Activated CD4-positive, alpha-beta T cell treated with anti-CD3 and anti-CD28 coated beads for 1 hour (primary cell): ENCODE data around the gene LOXL1.

ENCODE experiments used
- DNase-seq: peaks from one replicate; pipeline ENCODE4 v3.0.0-alpha.2; 2020

LOXL1 gene

DNA sequence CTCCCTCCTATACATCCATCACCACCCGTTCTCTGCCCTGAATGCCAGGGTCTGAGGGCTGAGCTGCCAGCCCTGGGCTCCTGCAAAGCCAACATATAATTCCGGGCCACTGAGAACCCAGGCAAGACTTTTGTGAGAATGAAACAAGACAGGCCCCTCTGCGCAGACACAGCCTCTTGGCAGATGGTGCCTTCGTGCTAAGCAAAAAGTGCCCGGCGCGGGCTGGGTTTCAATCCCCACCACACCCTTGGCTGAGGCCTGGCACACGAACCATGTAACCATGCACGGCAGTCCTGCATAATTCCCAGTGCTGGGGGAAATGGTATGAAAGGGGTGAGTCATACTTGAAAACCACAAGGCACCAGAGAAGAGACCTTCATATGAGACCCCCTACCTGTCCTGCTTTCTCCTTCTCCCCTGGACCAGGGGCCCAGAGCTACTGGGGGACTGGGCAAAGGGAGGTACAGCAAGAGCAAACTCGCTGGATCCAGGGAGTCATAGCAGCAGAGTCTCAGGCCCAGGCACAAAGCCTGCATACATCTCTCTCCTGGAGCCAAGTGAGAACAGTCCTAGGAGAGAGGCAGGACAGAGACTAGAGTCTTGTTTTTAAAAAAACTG, 26.1 kb upstream of the LOXL1 start:
- no peak for DNase-seq

DNA sequence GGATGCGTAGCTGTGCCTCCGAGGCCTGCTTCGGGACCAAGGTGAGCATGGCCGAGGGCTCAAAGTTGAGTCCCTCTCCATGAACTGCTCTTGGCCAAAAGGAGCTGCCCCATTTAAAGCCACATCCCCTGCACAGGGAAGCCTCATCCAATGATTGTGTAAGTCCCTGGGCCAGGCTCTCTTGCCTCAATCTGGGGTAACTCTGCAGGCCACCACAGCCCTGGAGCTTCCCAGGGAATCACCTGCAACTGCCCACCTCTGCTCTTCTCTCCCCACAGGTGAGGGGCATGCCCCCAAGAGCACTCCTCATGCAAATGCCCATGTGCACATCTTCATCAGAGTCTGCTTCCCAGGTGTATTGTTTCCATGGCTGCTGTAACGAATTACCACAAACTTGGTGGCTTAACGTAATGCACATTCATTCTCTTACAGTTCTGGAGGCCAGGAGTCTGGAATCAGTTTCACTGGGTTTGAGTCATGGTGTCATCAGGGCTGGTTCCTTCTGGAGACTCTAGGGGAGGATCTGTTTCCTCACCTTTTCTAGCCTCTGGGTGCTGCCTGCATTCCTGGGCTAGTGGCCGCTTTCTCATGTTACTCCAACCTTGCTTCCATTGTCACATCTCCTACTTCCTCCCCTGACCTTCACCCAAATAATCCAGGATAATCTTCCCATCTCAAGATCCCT, 25.0 kb upstream of the LOXL1 start:
- DNase-seq: no peak

DNA sequence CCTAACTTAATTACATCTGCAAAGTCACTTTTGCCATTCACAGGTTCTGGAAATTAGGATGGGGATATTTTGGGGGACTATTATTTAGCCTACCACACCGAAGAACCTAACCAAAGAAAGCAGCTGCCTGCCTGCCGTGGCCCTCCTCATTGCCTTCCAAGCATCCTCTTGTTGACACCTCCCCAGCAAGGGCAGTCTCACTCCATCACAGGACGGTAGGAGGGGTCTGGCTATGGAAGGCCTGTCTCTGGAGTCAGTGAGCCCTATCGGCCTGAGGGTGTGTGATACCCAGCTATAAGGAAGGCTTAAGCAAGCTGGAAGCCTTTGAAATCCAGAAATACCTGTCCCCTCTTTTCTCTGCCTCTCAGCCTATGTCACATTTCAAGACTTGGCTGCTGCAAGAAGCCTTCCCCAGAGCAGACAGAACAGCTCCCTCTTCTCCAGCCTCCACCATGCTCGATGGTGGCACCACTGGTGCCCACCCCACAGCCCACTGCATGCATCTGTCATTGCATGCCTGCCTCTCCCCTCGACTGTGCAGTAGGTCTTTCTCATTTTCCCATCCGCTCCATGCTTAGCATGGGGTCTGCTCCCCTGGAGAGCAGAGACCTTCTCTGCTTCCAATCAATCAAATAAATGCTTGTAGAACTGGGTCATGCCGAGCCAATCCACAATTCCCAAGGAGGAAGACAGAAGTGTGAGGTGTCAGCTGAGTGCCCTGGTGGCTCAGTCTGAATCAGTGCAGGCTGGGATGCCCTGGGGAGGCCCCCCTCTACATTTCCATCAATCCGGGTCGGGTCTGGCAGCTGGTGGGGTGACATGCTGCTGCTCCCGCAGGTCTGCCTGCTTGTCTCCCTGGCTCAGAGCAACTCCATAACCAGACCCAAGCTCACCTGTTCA, 23.9 kb upstream of the LOXL1 start:
- no peak for DNase-seq

DNA sequence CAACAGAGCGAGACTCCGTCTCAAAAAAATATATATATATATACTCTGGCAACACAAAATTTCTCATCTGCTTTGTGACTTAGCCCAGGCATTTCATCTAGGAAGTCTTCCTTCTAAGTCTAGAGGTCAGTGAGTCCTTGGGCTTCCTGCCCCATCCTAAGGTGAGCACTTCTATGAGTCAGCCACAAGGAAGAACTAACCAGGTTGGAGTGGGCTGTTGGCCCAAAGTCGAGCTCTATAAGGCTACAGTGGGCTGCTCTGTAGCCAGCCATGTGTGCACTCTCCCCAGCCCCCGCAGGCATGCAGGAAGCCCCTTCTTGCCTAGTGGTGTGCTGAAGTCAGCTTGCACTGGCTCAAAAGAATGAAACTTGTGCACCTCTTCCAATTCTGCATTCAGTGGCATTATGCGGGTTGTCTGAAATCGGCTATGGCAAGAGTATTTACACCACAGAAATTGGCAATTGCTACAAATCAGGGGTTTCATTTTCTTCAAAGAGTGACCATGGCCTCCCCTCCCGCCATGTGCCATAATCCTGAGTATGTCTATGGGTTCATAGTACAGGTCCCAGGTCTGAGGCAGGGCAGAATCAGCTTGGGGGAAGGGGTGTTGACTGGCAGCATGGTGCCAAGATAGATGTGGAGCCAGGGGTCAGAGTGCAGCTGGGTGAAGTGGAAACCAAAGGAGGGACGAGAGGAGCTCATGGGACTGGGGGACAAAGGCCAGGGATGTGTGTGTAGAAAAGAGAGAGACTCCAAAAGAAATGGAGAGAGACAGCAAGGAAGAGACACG, 22.0 kb upstream of the LOXL1 start:
- no peak for DNase-seq

DNA sequence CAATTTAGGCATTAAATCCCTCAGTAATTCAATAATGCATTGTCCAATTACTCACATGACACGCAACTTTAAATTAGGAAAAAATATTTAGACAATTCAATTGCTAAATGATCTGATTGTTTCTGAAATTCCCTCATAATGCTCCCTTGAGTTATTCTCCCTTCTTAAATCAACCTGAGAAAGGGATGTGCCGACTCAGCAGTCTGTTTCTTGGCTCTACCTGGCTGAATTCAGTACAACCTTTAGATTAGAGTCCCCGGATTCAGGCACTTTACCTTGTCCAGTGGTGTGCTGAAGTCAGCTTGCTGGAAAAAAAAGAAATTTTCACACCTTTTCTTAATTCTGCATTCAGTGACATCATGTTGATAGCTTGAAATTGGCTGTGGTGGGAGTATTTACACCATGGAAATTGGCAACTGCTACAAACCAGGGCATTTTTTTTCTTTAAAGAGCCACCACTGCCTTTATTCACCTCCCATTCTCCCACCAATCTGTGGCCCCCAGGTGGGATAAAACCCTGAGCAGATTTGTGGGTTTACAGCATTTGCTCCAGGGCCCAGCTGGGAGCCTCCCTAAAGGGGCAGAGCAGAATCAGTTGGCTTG, 20.9 kb upstream of the LOXL1 start:
- no peak for DNase-seq

DNA sequence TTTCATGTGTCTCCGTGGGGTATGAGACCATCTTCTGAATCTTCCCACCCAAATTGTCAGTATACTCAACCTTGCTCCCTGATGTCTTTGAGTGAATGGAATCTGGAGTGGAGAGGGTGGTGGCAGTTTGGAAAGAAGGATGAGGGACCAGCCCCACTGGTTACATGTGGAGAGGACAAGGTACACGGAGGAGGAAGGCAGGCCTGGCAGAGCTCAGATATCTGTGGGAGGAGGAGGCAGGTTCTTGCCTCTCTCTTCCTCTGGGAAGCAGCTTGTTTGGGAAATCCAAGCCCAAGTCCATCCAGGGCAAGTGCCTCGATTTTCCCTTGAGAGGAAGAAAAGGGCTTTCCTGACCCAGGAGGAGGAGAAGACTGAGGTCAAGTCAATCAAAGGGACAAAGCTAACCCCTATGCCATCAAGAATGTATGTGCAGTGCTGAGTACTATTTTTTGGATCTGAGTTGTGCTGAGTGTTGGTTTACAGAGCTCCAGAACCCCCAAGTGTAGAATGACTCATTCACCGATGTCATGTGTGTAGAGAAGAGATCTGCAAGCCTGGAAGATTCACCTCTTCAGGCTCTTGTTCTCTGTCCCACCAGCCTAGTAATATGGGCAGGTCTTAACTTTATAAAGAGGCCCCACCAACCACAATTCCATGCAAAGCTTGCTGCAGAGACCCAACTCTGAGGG, 19.8 kb upstream of the LOXL1 start:
- DNase-seq: no peak

DNA sequence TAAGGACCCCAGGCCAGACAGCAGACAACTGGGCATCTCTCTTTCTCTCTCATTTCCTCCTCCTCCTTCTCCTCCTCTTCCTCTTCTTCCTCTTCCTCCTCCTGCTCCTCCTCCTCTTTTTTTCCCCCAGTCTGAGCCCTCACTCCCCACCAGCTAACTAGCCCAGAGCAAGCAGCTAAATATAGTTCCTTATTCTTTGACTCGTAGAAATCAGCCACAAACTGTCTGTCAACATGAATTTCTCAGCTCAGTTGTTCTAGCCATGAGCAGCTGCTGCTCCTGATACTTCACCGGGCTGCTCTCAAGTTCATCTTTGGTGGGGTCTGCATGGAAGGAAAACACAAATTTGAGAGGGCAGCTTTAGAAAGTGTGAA, 19.2 kb upstream of the LOXL1 start:
- DNase-seq: no peak

DNA sequence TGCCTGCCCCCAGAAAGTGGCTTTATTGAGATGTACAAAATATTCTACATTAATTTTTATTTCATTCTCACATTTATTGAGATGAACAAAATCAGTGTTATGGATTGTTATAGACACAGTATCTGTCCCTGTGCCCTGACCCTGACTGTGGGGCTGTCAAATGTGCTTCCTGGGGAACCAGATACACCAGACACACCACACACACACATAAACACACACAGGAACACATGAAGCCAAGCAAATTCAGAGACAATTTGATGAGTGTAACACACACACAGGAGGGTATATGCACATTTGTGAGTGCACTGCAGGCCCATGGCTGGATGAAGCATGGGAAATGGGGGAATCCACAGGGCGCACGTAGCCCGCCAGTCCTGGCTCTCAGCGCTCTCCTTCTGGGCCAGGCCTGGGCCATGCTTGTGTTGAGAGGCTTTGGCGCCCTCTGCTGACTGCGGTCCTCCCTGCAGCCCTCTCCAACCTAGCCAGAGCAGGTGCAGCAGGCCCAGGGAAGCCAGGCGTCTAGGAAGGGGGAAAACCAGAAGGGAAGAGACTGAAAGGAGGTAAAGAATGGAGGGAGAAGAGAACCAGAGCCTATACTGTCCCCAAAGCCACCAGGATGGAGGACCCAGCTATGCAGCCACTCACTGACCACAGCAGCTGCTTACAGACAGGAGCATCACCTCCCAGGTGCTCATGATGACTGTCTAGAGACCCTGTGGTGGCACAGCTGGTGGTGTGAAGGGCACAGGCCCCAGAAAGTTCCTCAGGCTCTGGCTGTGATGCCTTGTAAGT, 18.0 kb upstream of the LOXL1 start:
- DNase-seq: peak; percentile 57

DNA sequence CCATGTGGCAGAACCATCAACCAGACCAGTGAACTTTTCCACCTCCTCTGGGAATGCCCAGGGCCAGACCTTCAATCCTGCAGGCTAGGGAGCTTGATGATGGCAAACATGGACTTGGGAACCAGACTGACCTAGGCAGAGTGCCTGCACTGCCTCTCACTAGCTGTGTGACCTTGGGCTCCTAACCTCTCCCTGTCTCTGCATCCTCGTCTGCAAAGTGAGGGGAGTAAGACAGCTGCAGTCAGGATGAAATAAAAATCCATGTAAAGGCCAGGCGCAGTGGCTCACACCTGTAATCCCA, 17.5 kb upstream of the LOXL1 start:
- no peak for DNase-seq

DNA sequence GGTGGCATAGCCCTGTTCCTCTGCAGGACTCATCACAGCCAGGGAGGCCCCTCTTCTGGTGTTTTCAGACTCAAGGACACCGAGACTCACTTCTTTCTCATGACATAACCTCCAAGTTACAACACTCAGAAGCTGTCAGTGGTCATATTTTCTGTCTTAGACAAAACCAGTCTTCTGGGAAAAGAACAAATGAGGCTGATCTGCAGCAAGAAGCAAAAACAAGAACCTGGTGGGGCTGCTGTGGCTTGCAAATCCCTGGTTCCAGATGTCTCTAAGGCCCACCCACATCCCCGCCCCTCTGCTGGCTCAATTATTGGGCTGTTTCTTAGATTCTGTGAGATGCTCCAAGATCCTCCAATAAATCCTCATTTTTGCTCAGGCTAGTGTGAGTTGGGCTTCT, 16.6 kb upstream of the LOXL1 start:
- DNase-seq: no peak

DNA sequence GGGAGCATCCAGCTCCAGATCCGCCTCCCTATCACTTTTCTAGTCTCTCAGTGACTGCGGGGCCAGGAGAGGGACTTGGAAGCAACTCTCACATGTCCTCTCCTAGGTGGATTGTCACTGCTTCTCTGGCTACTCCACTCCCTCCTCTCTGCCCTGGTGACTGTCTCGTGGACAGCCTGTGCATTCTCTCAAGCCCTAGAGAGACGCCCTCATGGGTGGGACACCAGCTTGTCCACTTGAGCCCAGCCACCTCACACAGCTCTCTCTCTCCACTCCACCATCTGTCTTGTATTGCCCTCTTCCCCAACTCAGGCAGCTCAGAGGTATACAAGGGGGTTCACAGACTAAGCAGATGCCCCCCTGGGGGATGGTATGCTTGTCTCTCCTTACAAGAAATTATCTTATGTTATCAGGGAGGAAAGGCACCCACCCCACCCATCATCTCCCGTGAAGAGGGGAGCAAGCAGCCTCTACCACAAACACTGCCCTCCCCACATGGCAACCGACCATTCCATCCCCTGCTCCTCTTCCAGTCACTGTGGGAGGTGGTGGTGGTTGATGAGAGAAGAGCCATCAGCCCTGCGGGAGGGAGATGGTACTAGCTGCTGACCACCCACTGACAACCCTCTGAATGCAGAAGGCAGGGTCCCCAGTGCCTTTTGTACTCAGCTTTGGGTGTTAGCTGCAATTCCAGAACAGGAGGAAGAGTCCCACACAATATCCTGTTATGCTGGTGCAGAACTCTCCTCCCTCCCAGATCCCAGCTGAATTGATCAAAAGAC, 15.5 kb upstream of the LOXL1 start:
- no peak for DNase-seq

DNA sequence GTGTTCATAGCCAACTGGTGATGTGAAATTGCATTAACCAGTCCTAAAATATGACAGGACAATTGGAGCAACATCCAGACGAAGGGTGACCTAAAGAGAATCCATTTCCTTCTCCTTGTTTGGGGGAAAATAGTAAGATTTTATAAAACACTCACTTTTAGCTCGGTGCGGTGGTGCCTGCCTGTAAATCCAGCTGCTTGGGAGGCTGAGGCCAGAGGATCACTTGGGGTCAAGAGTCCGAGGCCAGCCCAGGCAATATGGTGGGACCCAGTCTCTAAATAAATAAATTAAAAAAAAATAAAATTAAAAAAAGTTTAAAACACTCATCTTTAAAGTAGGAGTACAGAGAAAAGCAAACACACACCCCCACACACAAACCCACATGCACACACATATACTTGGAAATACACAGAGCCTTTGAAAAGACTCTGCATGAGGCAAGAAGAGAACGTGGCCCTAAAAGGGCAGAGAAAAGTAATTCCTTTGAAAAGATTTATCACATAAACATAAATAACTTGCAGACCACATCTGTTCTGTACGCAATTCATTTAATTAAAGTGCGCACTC, 14.1 kb upstream of the LOXL1 start:
- DNase-seq: no peak

DNA sequence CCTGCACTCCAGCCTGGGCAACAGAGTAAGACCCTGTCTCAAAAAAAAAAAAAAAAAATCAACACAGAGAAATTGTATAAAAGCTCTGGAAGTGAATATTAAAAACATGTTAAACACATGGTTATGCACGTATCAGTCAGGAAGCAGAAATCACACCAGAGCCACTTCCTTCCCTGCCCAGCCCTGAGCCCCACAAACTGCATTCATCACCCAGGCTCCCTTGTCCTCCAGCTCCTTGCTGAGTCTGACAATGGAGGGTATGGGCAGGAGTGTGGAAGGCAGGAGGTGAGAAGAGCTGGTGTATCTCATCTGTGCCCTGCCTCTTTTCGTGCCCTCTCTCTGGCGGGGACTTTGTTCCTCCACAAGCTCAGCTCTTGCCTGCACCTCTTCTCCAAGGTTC, 12.1 kb upstream of the LOXL1 start:
- no peak for DNase-seq

DNA sequence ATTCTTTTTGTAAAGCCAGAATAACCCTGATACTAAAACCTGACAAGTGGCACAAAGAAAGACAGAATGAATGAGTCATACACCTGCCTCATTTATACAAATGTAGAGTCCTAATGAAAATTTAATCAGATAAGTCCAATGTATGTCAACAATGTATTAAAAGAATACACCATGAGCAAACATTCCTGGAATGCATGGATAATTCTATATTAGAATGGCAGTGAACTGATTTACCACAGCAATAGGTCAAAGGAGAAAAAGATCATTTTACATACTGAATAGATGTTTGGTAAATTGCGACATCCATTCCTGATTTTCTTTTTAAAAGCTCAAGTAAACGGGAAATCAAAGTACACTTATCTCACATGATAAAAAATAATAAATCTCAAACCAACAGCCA, 11.2 kb upstream of the LOXL1 start:
- no peak for DNase-seq

DNA sequence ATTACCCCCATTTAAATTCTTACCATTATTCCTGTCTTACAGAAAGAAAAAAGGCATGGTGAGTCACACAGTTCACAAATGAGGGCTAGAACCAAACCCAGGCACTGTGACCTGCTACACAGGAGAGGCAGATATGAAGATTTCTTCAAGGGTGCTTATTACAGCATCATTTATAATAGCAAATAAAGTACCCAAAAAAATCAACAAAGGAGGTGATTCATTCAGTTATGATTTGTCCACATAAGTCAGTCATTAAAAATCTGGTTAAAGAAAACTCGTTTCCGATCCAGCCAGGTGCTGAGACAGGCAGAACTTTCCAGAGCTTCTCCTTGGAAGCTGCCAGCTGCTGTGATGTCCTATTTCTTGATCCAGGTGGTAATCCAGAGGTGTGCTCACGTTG, 7.5 kb upstream of the LOXL1 start:
- DNase-seq: no peak

DNA sequence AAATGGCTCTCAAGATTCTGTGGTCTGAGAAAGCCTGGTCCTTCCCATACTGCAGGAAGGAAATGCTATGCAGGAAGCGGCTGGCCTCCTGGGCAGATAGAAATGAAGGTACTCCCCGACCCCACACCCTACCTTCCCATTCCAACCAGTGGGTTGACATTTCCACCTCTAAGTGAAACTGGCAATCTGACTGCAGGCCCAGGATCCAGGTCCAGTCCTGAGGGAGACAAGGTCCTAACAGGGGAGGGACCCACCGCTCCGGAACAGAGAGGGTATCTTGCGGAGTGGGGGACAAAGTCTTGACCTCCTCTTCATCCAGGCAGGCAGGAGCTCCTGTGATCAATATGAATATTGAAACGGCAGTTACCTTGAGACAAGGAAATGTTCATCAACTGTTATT, 6.6 kb upstream of the LOXL1 start:
- DNase-seq: no peak

DNA sequence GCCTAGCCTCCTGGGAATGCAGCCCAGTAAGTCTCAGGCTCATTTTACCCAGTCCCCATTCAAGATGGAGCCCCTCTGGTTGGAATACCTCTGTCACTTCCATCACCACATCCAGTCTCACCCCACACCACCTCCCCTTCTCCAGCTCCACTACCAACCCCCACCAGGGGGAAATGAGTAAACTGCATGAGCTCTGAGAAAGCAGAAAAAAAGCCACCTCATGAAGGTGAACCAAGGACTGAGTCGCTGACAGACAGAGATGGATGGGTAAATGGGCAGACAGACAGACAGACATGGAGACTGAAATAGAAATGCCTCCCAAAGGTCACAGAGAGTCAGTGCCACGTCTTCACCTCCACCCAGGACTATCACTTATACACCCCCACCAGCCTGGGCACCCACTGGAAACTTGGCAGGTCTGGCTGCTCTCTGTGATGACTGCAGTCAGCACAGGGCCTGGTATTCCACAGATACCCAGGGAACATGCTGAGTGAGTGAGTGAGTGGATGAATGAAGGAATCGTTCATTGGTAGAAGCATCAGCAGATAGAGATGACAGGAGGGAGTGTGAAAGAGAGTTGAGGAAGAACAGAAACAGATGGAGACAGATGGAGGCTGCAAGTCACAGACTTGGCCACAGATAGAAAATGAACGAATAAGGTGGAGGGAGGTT, 4.9 kb upstream of the LOXL1 start:
- DNase-seq: no peak

DNA sequence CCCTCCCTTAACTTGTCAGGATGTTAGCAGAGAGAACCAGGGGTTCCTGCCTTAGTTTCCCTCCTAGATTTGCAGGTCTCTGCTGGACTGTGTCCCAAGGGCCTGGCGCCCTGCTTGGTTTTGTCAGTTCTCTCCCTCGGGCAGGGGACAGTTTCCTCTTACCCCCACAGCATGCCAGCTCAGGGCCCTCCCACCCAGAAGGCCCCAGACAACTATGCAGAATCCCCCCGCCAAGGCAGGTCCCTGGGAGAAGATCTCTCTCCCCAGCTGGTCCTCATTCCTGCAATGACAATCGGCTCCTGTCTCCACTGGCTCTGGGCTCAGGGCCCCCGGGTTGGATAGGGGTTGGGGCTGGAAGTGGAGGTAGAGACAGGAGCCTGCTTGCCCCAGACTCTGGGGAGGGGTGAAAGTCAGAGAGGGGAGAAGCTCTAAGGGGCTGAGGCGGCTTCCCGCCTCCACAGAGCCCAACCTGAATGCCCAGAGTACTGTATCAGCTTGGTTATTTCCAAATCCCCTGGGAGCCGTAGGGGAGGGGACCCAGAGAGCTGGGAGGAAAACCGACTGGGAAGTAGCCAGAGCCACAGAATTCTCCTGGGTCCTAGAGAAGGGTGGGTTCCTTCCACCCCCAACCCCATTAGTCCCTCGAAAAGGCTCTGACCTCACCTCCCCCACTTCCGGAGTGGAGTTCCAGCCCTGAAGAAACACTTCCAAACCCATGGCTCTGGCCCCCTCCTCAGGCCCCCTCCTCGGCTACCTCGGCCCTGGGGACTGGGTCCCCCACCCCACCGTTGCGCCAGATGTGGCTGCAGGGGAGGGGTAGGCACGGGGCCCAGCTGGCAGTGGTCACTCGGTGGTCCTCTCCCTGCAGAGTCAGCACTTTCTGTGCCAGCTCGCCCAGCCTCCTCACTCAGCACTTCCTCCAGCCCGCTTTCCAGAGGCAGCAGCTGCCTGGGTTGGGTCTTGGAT, 3.8 kb upstream of the LOXL1 start:
- DNase-seq: no peak

DNA sequence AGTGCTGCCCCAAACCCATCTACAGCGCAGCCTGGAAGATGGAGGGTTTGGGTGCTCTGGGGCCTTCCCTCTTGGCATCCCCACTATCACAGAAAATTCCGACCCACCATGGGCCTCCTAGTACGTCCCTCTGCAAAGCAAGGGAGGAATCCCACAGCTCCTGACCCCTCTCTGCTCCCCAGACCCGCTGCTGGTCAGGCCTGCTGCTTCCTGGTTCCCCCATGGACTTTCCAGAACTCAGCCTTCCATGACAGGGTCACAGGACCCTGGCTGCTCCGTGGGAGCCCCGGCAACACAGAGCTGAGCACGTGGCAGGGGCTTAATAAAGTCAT, 3.1 kb upstream of the LOXL1 start:
- no peak for DNase-seq
